Measurements from ENCODE around the gene OPA1. TPM values are rescaled to one million over a fixed set of nuclear protein-coding genes. Genes with fewer than 3 reads are reported as not detected.

The OPA1 gene
- total and polyA plus RNA-seq, 10 donors = 9.8 to 58.2 (median 50.1) TPM

DNA sequence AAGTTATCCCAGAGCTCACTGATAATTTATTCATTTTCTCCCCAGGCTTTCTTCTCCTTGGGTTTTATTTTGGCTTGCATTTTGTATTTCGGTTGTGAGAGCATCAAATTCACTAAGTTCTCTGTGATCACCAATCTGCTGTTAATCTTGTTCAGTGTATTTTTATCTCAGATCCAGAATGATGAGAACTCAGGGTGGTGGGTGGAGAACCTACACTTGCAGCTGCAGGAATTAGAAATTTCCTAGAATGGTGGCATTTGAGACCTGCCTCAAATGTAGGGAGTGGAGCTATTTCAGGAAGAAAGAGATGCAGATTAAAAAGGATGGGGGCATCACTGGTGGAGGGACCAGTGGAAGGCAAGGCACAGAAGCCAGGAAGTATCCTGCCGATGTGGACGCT lies 129.6 kb downstream of the OPA1 start:
- H3K4me3 ChIP-seq = no peak overlapping the region
- no peak overlapping the region for H3K27ac ChIP-seq
- WGBS, 5 donors = 86 to 96% (median 92%) methylated on average over 3 of the region's 3 CpGs
- DNase-seq = no peak
- H3K9me3 ChIP-seq = peaks cover 0 to 8% (median 0%) of the 10 kb centered on the region in 8 donors
- intact Hi-C loops (cut with DNase I; ENCODE audit: low total_unique reads) = no loop called here
- no peaks in the 10 kb centered on the region for H3K27me3 ChIP-seq (replicated peaks in 1 of 7)
- H3K4me1 ChIP-seq = no peaks in the 10 kb centered on the region
- TF ChIP-seq CTCF (IDR thresholded peaks at IDR 0.05 in 8 of 11, conservative IDR thresholded peaks at IDR 0.05 in 3 of 11) (no peak), POLR2AphosphoS5 (IDR thresholded peaks at IDR 0.05) (no peak), POLR2A (IDR thresholded peaks at IDR 0.05) (no peak)
- H3K36me3 ChIP-seq = no peaks in the 10 kb centered on the region

DNA sequence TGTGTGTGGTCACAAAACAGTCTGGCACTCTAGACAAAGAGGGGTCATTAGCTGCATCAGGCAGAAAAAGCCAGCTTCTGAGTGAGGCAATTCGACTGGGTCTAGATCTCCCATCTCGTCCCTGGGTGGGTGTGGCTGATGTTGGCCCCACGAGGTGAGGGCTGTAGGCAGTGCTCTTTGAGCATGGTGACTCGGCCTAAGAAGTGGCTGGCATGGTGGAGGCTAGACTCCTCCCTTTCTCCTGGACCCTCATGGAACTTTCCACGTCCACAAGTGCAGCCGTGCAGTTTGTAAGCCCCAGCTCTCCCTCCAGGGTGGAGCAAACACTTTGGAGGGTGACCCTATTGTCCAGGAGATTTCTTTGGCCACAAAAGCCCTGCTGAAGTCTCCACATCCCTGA lies 134.1 kb downstream of the OPA1 start:
- Histone ChIP-seq H3K27ac (no peak overlapping the region), H3K4me3 (no peak overlapping the region), H3K4me1 (peaks cover 0 to 4% (median 0%) of the 10 kb centered on the region in 6 donors), H3K36me3 (no peaks in the 10 kb centered on the region), H3K27me3 (replicated peaks in 1 of 7) (no peaks in the 10 kb centered on the region), H3K9me3 (no peaks in the 10 kb centered on the region)
- 63 to 89% (median 86%) methylated on average over 6 of the region's 6 CpGs for WGBS, 5 donors
- TF ChIP-seq POLR2AphosphoS5 (IDR thresholded peaks at IDR 0.05) = no peak
- no peak for TF ChIP-seq CTCF (IDR thresholded peaks at IDR 0.05 in 8 of 11, conservative IDR thresholded peaks at IDR 0.05 in 3 of 11)
- no peak for TF ChIP-seq POLR2A (IDR thresholded peaks at IDR 0.05)
- intact Hi-C loops (cut with DNase I; ENCODE audit: low total_unique reads) = no loop called here
- DNase-seq = no peak

GRCh38 chr3:193728429-193729087 lies 135.6 kb downstream of the OPA1 start:
- no peak for DNase-seq

DNA sequence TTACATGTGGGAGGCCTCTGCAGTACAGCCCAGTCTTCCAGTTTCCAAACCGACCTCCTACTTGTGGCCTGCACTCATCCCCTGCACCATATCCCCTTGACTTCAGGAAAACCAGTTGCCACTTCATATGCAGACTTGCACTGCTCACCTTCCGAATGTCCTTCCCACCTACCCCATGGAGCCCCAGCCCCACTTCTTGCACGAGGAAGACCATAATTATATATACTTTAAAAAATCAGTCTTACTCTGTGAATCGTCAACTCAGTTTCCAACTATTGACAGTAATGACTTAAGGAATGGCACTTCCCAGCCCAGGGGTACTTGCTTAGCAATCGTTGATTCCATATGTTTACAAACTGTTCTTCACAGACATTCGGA lies 136.1 kb downstream of the OPA1 start:
- H3K27me3 ChIP-seq (replicated peaks in 1 of 7) = no peaks in the 10 kb centered on the region
- no peak overlapping the region for H3K27ac ChIP-seq
- TF ChIP-seq POLR2A (IDR thresholded peaks at IDR 0.05) = no peak
- no peak for TF ChIP-seq POLR2AphosphoS5 (IDR thresholded peaks at IDR 0.05)
- TF ChIP-seq CTCF (IDR thresholded peaks at IDR 0.05 in 8 of 11, conservative IDR thresholded peaks at IDR 0.05 in 3 of 11) = no peak
- no peaks in the 10 kb centered on the region for H3K9me3 ChIP-seq
- intact Hi-C loops (cut with DNase I; ENCODE audit: low total_unique reads) = no loop called here
- no peak overlapping the region for H3K4me3 ChIP-seq
- no peaks in the 10 kb centered on the region for H3K36me3 ChIP-seq
- peaks cover 0 to 4% (median 0%) of the 10 kb centered on the region in 6 donors for H3K4me1 ChIP-seq
- no peak for DNase-seq
- 81 to 88% (median 86%) methylated on average over 6 of the region's 6 CpGs for WGBS, 5 donors

More at GRCh38 chr3:193728429-193729087, 135.6 kb downstream of the OPA1 start:
- H3K27ac ChIP-seq = no peak overlapping the region
- H3K9me3 ChIP-seq = no peaks in the 10 kb centered on the region
- H3K4me3 ChIP-seq = no peak overlapping the region
- no peak for TF ChIP-seq CTCF (IDR thresholded peaks at IDR 0.05 in 8 of 11, conservative IDR thresholded peaks at IDR 0.05 in 3 of 11)
- intact Hi-C loops (cut with DNase I; ENCODE audit: low total_unique reads) = no loop called here
- H3K36me3 ChIP-seq = no peaks in the 10 kb centered on the region
- peaks cover 0 to 4% (median 0%) of the 10 kb centered on the region in 6 donors for H3K4me1 ChIP-seq
- no peaks in the 10 kb centered on the region for H3K27me3 ChIP-seq (replicated peaks in 1 of 7)
- WGBS, 5 donors = 77 to 87% (median 83%) methylated on average over 7 of the region's 7 CpGs

Measured in spleen (tissue), 11 donors.